Measurements from ENCODE around the gene CDC25B. TPM values are rescaled to one million over a fixed set of nuclear protein-coding genes. Genes with fewer than 3 reads are reported as not detected.

The CDC25B gene
- total RNA-seq, 1 donor from 2014 or later: 24.3 TPM

DNA sequence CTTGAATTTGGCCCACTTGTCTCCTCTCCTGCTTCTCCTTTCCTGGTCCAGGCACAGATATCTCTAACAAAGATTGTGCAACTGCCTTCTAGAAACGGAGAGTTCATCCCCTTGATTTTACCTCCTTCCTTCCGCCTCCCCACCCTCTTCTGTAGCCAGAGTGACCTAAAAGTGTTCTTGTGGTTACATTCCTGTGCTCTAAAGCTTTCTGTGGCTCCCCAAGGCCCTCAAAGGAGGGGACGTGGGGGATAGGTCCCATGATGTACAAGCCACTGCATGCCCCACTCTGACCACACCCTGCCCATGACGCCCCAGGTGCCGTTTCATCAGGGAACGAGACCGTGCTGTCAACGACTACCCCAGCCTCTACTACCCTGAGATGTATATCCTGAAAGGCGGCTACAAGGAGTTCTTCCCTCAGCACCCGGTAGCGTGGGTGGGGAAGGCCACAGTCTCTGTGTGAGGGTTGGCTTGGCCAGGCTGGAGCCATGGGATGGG is 8.2 kb downstream of the CDC25B start:
- CTCF ChIA-PET: no interaction called here
- POLR2A ChIA-PET: interaction anchor here (1.3 kb wide), 1 partner anchor 16 kb away, joined by 3 read pairs; the partner anchor contains the start of gene AP5S1
- Mint-ChIP-seq H3K36me3 (ENCODE audit: low read depth) (peaks cover 47% of the 10 kb centered on the region), H3K27ac (no peak overlapping the region), H3K4me1 (peaks cover 44% of the 10 kb centered on the region), H3K4me3 (no peak overlapping the region), H3K9me3 (no peaks in the 10 kb centered on the region), H3K27me3 (no peaks in the 10 kb centered on the region)
- ATAC-seq (ENCODE audit: low read depth) (no peak), DNase-seq (no peak)
- intact Hi-C loops (cut with micrococcal nuclease): no loop called here
- TF ChIP-seq, protein P1, sequence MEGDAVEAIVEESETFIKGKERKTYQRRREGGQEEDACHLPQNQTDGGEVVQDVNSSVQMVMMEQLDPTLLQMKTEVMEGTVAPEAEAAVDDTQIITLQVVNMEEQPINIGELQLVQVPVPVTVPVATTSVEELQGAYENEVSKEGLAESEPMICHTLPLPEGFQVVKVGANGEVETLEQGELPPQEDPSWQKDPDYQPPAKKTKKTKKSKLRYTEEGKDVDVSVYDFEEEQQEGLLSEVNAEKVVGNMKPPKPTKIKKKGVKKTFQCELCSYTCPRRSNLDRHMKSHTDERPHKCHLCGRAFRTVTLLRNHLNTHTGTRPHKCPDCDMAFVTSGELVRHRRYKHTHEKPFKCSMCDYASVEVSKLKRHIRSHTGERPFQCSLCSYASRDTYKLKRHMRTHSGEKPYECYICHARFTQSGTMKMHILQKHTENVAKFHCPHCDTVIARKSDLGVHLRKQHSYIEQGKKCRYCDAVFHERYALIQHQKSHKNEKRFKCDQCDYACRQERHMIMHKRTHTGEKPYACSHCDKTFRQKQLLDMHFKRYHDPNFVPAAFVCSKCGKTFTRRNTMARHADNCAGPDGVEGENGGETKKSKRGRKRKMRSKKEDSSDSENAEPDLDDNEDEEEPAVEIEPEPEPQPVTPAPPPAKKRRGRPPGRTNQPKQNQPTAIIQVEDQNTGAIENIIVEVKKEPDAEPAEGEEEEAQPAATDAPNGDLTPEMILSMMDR (IDR thresholded peaks at IDR 0.05): no peak

DNA sequence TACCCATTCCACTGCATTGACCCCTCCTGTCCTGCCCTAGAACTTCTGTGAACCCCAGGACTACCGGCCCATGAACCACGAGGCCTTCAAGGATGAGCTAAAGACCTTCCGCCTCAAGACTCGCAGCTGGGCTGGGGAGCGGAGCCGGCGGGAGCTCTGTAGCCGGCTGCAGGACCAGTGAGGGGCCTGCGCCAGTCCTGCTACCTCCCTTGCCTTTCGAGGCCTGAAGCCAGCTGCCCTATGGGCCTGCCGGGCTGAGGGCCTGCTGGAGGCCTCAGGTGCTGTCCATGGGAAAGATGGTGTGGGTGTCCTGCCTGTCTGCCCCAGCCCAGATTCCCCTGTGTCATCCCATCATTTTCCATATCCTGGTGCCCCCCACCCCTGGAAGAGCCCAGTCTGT is 8.7 kb downstream of the CDC25B start:
- CTCF ChIA-PET: interaction anchor here (1.0 kb wide), 1 partner anchor 15 kb away, joined by 4 read pairs; no protein-coding TSS in a partner anchor
- DNase-seq: no peak
- POLR2A ChIA-PET: interaction anchor here (1.3 kb wide), 1 partner anchor 15 kb away, joined by 3 read pairs; the partner anchor contains the start of gene AP5S1
- TF ChIP-seq, protein P1 (IDR thresholded peaks at IDR 0.05): no peak
- H3K9me3 Mint-ChIP-seq: no peaks in the 10 kb centered on the region
- no peak overlapping the region for H3K27ac Mint-ChIP-seq
- H3K4me1 Mint-ChIP-seq: peaks cover 39% of the 10 kb centered on the region
- peaks cover 47% of the 10 kb centered on the region for H3K36me3 Mint-ChIP-seq (ENCODE audit: low read depth)
- no peak for ATAC-seq (ENCODE audit: low read depth)
- H3K4me3 Mint-ChIP-seq: no peak overlapping the region
- H3K27me3 Mint-ChIP-seq: no peaks in the 10 kb centered on the region
- intact Hi-C loops (cut with micrococcal nuclease): no loop called here

DNA sequence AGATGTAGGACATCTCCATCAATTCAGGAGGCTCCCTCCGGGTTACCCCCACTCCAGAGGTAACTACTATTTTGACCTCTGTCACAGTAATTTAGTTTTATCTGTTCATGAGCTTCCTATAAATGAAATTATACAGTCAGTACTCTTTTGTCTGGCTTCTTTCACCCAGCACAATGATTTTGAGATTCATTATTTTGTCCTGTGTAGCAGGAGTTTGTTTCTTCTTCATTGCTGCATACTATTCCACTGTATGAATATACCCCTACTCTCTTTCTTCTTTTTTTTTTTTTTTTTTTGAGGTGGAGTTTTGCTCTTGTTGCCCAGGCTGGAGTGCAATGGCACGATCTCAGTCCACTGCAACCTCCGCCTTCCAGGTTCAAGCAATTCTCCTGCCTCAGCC is 12.4 kb downstream of the CDC25B start:
- no peak for ATAC-seq (ENCODE audit: low read depth)
- no peaks in the 10 kb centered on the region for H3K9me3 Mint-ChIP-seq
- H3K27ac Mint-ChIP-seq: no peak overlapping the region
- CTCF ChIA-PET: no interaction called here
- no peak for DNase-seq
- intact Hi-C loops (cut with micrococcal nuclease): no loop called here
- peaks cover 23% of the 10 kb centered on the region for H3K4me1 Mint-ChIP-seq
- no peaks in the 10 kb centered on the region for H3K27me3 Mint-ChIP-seq
- TF ChIP-seq, protein P1 (IDR thresholded peaks at IDR 0.05): no peak
- POLR2A ChIA-PET: interaction anchor here (0.7 kb wide), 1 partner anchor 210 kb away, joined by 5 read pairs; no protein-coding TSS in a partner anchor
- H3K36me3 Mint-ChIP-seq (ENCODE audit: low read depth): peaks cover 26% of the 10 kb centered on the region
- H3K4me3 Mint-ChIP-seq: no peak overlapping the region

DNA sequence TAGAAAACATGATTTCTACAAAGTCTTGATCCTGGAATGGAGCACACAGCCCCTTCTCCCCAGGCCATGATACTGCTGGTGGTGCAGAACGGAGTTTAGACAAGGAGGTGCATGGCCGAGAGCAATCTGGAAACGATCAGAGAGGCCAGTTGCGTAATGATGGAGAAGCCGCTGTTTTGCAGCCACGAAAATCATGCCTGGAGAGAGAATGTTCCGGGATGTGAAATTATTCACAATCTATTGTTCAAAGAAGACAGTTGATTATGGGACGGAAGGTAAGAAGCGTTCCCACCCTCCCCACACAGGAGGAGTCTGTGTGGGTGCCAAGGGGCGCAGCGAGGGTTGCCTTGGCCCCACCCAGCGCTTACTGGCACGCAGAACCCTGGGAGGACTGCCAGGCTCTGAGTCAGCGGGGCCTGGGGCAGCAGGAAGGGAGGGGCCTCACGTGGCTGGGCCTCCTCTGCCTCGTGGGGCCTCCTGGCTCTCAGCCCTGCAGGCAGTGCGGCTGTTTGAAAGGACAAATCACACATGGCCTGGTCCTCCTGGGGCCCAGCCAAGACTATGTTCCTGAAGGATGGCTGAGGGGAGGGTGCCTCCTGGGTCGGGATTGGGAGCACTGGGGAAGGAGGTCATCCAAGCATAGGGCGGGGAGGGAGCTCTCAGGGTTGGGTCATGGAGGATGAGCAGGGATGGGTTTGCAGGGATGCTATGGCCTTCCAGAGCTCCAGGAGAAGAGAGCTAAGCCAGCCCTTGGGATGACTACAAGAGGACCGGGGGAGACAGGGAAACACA is 15.6 kb downstream of the CDC25B start:
- TF ChIP-seq, protein P1 (IDR thresholded peaks at IDR 0.05): no peak
- Mint-ChIP-seq H3K36me3 (ENCODE audit: low read depth) (peaks cover under 1% of the 10 kb centered on the region), H3K4me3 (peak overlapping the region; percentile 85), H3K27ac (peak overlapping the region; percentile 81), H3K4me1 (peaks cover 17% of the 10 kb centered on the region), H3K9me3 (no peaks in the 10 kb centered on the region), H3K27me3 (no peaks in the 10 kb centered on the region)
- POLR2A ChIA-PET: interaction anchor here (0.7 to 2.1 kb wide), 5 partner anchors 9 to 34 kb away, joined by 3 to 18 read pairs (median 5); partner anchors contain the start of genes AP5S1 and CDC25B
- intact Hi-C loops (cut with micrococcal nuclease): loop anchor here (1.0 kb wide), 3 partner anchors 9 to 15 kb away; partner anchors contain the start of genes AP5S1 and CDC25B
- CTCF ChIA-PET: no interaction called here
- DNase-seq: peak; percentile 55
- peak; percentile 99 for ATAC-seq (ENCODE audit: low read depth)

DNA sequence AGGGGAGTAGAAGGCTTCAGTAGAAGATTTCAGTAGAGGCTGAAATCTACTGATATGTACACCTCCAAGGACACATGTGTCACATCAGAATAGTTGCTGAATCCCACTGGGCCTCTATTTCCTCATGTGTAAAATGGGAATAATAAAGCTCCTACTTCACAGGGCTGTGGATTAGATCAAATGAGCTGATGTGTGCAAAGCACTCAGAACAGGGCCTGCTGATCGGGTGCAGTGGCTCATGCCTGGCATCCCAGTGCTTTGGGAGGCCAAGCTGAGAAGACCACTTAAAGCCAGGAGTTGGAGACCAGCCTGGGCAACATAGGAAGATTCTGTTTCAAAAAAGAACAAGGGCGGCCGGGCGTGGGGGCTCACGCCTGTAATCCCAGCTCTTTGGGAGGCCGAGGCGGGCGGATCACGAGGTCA is 16.2 kb downstream of the CDC25B start:
- Mint-ChIP-seq H3K27ac (peak overlapping the region; percentile 81), H3K27me3 (no peaks in the 10 kb centered on the region), H3K4me1 (peaks cover 15% of the 10 kb centered on the region), H3K9me3 (no peaks in the 10 kb centered on the region), H3K4me3 (peak overlapping the region; percentile 85), H3K36me3 (ENCODE audit: low read depth) (no peaks in the 10 kb centered on the region)
- ChIA-PET CTCF (no interaction called here), POLR2A (interaction anchor here (0.6 to 2.1 kb wide), 4 partner anchors 9 to 75 kb away, joined by 4 to 18 read pairs (median 6); partner anchors contain the start of genes AP5S1 and CDC25B)
- ATAC-seq (ENCODE audit: low read depth) (no peak), DNase-seq (no peak)
- intact Hi-C loops (cut with micrococcal nuclease): no loop called here
- TF ChIP-seq, protein P1 (IDR thresholded peaks at IDR 0.05): no peak

Data from activated B cell treated with CpG ODN at 0.5 μM for 24 hours (primary cell).